GM06990 (cell line): ENCODE results near the gene POLR3K.
A peak's percentile ranks its signal among the peaks of the same experiment; 100 is the strongest.

ENCODE experiments used
- DNase-seq: peaks from one replicate; pipeline ENCODE4 v3.0.0-alpha.2; 2011; ENCODE audit not compliant: insufficient read length; ENCODE audit errors: extremely low read depth
- H3K27me3 ChIP-seq: replicated peaks from 2 replicates; pipeline ENCODE4 v1.6.0; 2011; ENCODE audit warnings: low read length; ENCODE audit not compliant: control insufficient read depth, insufficient read depth
- H3K36me3 ChIP-seq: 2 replicates; pipeline ENCODE4 v1.5.1; 2011; ENCODE audit warnings: low read length; ENCODE audit not compliant: control insufficient read depth, insufficient read depth
- H3K4me3 ChIP-seq: replicated peaks from 2 replicates; pipeline ENCODE4 v1.5.1; 2011; ENCODE audit warnings: low read depth, mild to moderate bottlenecking, control low read depth, low read length
- CTCF ChIP-seq: IDR thresholded peaks from 2 replicates; pipeline ENCODE4 v1.5.1; 2011; ENCODE audit warnings: low read length, control low read depth, mild to moderate bottlenecking, inconsistent platforms; ENCODE audit not compliant: insufficient read depth, poor library complexity, severe bottlenecking

The POLR3K gene

GRCh38 chr16:60166-60565, 6.8 kb upstream of the POLR3K start:
- peak; percentile 9 for DNase-seq
- Histone ChIP-seq H3K4me3 (no peak overlapping the region), H3K27me3 (no peaks in the 10 kb centered on the region), H3K36me3 (peaks cover 28% of the 10 kb centered on the region)
- TF ChIP-seq CTCF, result no peak

DNA sequence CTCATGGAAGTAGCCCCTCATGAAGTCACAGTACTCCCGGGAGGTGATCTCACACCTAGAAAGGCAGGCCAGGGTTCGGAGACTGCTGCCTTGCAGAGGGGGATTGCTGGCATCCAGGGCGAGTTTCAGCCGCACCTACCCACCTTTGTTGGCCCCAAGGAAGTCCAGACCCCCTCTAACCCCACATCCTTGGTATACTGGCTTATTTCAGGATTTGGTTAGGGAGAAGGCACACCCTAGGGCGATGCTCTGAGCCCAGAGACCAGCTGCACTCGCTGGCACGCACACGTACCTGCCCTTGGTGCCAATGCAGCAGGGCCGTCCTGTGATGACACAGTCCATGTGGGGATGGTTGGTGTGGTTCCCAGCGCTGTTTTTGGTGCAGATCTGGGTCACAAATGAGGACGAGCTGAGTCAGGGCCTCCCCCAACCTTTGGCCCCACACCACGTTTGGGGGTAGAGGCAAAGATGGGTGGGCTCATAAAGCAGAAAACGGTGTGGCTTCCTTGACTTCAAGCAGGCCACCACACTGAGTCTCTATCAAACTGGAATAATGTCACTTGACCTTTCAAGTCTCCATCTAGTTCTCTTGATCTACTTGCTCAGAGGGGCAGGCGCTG, 6.1 kb upstream of the POLR3K start:
- H3K36me3 ChIP-seq, result peaks cover 28% of the 10 kb centered on the region
- DNase-seq, result peak; percentile 3
- no peak overlapping the region for H3K4me3 ChIP-seq
- TF ChIP-seq CTCF, result no peak
- H3K27me3 ChIP-seq, result no peaks in the 10 kb centered on the region

DNA sequence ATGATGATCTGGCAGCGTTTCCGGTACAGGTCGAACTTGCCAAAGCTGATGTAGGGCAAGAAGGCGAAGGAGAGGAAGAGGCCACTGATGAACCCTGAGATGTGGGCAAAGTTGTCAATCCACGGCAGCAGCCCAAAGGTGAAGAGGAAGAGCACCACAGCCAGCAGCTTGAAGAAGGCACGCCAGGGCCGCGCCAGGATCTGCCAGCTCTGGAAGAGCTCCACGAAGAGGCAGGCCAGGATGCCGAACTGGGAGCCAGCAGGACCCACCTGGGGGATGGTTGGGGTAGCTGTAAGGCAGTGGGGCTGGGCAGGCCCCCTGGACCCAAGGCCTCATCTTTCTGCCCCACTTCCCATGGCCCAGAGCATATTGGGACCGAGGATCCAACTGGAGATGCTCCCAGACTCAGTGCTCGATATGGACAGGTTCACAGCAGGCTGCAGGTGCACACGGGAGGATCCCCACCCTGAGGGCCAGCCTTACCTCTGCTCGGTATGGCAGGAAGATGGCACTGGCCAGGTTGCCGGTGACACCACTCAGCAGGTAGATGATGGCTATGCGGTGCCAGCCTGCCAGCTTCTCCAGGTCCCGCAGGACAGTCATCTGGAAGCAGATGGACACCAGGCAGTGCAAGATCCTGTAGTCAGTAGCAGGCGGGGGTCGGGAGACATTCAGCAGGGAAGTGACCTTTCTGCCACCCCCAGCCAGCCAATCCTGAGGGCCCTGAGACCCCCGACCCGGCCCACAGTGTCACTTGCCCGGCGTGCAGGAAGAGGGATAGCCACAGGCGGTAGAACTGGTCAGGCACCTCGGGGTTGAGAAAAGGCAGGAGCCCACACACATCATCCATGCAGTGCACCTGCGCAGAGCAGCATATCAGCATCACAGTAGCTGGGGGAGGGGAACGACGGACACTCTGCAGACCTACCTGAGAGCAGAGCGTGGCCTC, 5.4 kb upstream of the POLR3K start:
- no peak overlapping the region for H3K4me3 ChIP-seq
- peak; percentile 5 for DNase-seq
- H3K27me3 ChIP-seq, result no peaks in the 10 kb centered on the region
- H3K36me3 ChIP-seq, result peaks cover 28% of the 10 kb centered on the region
- no peak for TF ChIP-seq CTCF

- no peak for DNase-seq
- peaks cover 28% of the 10 kb centered on the region for H3K36me3 ChIP-seq
- H3K27me3 ChIP-seq, result no peaks in the 10 kb centered on the region
- no peak for TF ChIP-seq CTCF
- no peak overlapping the region for H3K4me3 ChIP-seq
Measured at GRCh38 chr16:57711-58110, 4.3 kb upstream of the POLR3K start.

DNA sequence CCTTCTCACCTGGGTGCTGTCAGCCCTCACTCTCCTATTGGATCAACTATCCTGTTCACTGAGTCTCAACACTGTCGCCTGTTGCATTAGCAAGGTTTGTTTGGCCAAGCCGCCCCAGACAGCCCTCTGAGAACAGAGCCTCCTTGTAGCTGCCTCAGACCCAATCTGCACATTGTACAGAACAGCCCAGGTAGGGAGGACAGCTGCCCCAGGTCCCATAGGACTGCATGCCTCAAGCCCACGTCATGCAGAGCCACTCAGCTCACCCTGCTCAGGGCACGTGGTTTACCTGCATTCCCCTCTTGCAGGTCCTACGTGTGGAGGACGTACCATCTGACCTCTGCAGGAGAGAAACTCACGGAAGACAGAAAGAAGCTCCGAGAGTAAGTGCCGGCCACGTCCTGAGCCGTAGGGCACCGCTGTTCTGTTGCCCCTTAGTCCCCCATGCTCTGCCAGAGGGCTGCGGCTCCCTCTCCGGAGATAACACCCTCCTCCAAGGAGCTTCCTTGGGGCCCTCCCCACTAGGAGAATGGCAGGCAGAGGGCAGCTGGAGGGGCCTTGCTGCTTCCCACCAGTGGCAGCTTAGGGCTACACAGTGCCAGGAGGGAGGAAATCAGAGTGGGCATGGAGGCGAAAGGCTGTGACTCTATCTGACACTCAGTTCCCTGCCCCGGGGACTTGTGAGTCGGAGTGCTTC, 3.0 kb upstream of the POLR3K start:
- Histone ChIP-seq H3K36me3 (peaks cover 28% of the 10 kb centered on the region), H3K27me3 (no peaks in the 10 kb centered on the region), H3K4me3 (no peak overlapping the region)
- DNase-seq, result peak; percentile 3
- no peak for TF ChIP-seq CTCF
